ENCODE measurements around the gene FRMD3.

Gene FRMD3

DNA sequence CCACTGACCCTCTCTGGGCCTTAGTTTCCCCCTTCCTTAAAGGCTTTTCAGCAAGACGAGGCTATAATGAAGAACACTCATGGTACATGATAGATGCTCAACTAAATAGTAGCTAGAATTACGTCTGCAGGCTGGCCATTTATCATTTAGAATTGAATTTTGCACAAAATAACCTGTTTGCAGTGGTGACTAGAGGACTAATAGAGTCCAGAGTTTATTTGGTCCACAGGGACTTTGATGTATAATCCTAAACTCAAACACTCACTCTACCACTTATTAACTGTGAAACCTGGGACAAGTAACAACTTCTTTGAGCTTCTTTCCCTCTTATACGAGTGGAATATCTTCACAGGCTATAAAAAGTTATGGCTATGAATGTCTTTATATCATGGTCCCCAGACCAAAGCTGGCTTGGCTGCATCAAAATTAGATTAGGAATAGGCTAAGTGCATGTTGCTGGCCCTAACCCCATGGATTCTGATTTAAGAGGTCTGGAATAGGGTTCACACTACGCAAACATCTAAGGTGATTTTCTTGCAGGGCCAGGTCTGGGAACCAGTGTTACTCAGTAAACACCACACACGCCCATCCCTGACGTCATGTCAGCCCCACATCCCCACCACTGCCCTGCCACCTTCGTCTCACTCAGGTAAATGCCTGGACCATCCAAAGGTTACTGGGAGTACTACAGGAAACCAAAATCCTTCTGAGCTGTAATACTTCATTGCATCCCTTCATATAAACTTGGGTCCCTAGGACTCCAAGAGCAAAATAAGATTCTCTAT lies 150.6 kb downstream of the FRMD3 start:
- TF ChIP-seq GATA2 (IDR thresholded peaks at IDR 0.05; ENCODE audit: low read depth, low read length) (no peak), GATA3 (IDR thresholded peaks at IDR 0.05; ENCODE audit: low read depth, low read length) (no peak)

GRCh38 chr9:83385317-83385716 lies 152.9 kb downstream of the FRMD3 start:
- TF ChIP-seq GATA3 (IDR thresholded peaks at IDR 0.05; ENCODE audit: low read depth, low read length) (no peak), GATA2 (IDR thresholded peaks at IDR 0.05; ENCODE audit: low read depth, low read length) (no peak)

GRCh38 chr9:83384214-83384613 lies 154.0 kb downstream of the FRMD3 start:
- TF ChIP-seq GATA2 (IDR thresholded peaks at IDR 0.05; ENCODE audit: low read depth, low read length) (no peak), GATA3 (IDR thresholded peaks at IDR 0.05; ENCODE audit: low read depth, low read length) (no peak)

GRCh38 chr9:83383034-83383433 lies 155.2 kb downstream of the FRMD3 start:
- TF ChIP-seq GATA3 (IDR thresholded peaks at IDR 0.05; ENCODE audit: low read depth, low read length): no peak

- TF ChIP-seq GATA3 (IDR thresholded peaks at IDR 0.05; ENCODE audit: low read depth, low read length): no peak
- no peak for TF ChIP-seq GATA2 (IDR thresholded peaks at IDR 0.05; ENCODE audit: low read depth, low read length)
Measured at GRCh38 chr9:83382421-83382820, 155.8 kb downstream of the FRMD3 start.

GRCh38 chr9:83379045-83379444 lies 159.2 kb downstream of the FRMD3 start:
- TF ChIP-seq GATA3 (IDR thresholded peaks at IDR 0.05; ENCODE audit: low read depth, low read length): no peak
- TF ChIP-seq GATA2 (IDR thresholded peaks at IDR 0.05; ENCODE audit: low read depth, low read length): no peak

DNA sequence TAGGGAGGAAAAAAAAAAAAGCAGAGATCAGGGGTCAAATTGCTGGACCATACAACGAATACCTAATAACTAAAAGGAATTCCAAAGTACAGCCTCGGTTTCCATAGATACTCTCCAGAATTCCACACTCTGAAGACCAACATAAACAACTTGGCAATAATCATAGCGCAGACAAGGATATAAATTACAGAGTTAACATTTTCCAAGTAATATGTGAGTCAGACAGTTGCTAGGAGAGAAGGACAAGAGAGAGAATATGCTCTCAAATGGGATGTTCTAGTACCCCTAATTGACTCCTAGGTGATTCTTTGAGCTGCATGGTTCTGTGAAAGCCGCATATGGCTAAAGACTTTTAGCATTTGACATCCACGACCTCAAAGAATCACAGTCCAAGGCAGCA lies 165.2 kb downstream of the FRMD3 start:
- TF ChIP-seq GATA3 (IDR thresholded peaks at IDR 0.05; ENCODE audit: low read depth, low read length) (no peak), GATA2 (IDR thresholded peaks at IDR 0.05; ENCODE audit: low read depth, low read length) (no peak)

DNA sequence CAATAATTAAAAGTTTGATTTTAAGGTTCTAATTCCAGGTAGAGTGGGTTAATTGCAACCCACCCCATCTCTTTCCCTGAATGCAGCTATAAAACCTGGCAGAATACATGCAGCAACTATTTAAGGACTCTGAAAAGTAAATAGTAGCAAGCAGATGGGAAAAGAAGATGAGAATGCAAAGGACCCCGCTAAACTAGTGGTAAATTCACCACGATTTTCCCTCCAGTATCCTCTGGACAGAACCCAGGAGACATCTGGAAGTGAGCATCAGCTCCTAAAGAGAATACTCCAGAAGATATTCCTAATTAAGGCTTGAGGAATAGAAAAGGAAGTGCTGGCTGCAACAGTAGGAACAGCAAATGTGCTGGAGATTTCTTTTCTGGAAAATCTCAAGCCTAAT lies 170.9 kb downstream of the FRMD3 start:
- no peak for TF ChIP-seq GATA2 (IDR thresholded peaks at IDR 0.05; ENCODE audit: low read depth, low read length)
- TF ChIP-seq GATA3 (IDR thresholded peaks at IDR 0.05; ENCODE audit: low read depth, low read length): no peak

DNA sequence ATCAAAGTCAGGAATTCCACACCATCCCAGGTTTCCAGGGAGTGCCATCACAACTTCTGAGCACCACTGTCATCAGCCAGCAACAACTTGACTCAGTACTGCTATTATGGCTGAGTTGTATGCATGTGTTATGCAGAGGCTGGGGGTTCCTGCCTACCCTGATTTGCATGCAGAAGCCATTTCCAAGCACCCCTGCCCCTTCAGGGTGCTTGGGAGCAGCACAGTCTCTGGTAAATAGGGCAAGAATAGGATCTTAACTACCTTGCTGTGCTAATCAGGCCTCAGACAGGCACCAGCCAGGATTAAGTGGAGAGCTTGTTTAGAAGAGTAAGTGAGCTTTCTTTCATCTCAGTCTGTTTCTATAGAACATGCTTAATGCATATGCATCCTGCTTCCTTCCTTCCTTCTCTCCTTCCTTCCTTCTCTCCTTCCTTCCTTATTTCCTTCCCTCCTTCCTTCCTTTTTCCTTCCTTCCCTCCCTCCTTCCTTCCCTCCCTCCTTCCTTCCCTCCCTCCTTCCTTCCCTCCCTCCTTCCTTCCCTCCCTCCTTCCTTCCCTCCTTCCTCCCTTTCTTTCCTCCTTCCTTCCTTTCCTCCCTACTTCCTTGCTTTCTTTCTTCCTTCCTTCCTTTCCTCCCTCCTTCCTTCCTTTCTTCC lies 175.7 kb downstream of the FRMD3 start:
- no peak for TF ChIP-seq GATA3 (IDR thresholded peaks at IDR 0.05; ENCODE audit: low read depth, low read length)
- no peak for TF ChIP-seq GATA2 (IDR thresholded peaks at IDR 0.05; ENCODE audit: low read depth, low read length)

DNA sequence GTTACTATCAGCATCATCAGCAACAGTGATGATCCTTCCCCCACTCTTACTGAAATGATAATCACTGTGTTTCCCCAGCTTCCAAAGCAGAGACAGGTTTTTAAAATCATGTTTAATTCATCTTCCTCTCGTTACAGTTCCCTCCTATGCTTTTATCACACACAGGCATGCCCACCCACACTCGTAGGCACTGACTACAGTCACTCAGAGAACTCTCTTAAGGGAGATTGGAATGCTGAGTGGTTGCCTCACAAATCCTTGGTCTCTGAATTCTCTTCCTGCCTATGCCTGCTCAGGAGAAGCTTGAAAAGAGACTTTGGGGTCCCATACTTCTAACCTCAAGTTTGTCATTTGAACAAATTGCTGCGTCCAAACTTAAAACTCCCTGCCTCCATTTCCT lies 179.2 kb downstream of the FRMD3 start:
- no peak for TF ChIP-seq GATA3 (IDR thresholded peaks at IDR 0.05; ENCODE audit: low read depth, low read length)

GRCh38 chr9:83355729-83356151 lies 182.5 kb downstream of the FRMD3 start:
- TF ChIP-seq GATA2 (IDR thresholded peaks at IDR 0.05; ENCODE audit: low read depth, low read length) (peak; percentile 54; the same call in 1 of the 2 replicates), GATA3 (IDR thresholded peaks at IDR 0.05; ENCODE audit: low read depth, low read length) (no peak)

DNA sequence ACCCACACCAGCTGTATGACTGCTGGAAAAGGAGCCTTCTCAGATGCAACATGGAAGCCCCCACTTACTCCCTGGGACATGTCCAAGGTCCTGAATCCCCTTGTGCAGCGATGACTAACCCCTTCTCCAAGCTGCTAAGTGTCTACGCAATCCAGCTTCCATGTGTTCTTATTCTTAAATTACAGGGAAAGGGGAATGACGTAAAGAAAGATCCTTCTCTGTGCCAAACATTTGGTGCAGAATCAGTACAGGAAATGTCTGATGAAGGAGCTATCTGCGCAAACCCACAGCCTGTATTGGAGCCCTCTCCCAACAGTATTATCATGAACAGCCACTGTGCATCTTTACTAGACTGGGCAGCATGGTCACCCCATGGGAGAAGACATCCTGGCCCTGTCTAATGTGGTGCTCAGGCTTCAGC lies 183.2 kb downstream of the FRMD3 start:
- TF ChIP-seq GATA2 (IDR thresholded peaks at IDR 0.05; ENCODE audit: low read depth, low read length): no peak
- no peak for TF ChIP-seq GATA3 (IDR thresholded peaks at IDR 0.05; ENCODE audit: low read depth, low read length)

DNA sequence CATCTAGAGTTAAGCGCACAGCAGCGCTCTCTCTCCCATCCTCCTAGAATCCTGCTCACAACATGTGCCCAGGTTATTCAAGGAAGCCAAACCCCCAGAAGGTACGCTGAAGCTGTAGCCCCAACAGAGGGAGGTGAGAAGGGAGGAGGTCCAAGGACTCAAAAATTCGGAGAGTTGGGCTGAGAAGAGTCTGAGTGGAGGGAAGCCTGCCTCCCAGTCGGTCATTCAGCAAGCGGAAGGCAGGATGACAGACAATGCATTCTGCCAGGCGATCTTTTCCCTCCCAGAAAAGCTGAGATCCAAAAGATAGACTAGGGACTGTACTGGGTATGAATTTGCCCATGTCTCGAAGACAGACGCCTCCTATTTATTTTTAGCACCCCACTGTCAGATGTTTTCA lies 189.2 kb downstream of the FRMD3 start:
- TF ChIP-seq GATA3 (IDR thresholded peaks at IDR 0.05; ENCODE audit: low read depth, low read length): no peak
- TF ChIP-seq GATA2 (IDR thresholded peaks at IDR 0.05; ENCODE audit: low read depth, low read length): peak; percentile 24; the same call in 1 of the 2 replicates

DNA sequence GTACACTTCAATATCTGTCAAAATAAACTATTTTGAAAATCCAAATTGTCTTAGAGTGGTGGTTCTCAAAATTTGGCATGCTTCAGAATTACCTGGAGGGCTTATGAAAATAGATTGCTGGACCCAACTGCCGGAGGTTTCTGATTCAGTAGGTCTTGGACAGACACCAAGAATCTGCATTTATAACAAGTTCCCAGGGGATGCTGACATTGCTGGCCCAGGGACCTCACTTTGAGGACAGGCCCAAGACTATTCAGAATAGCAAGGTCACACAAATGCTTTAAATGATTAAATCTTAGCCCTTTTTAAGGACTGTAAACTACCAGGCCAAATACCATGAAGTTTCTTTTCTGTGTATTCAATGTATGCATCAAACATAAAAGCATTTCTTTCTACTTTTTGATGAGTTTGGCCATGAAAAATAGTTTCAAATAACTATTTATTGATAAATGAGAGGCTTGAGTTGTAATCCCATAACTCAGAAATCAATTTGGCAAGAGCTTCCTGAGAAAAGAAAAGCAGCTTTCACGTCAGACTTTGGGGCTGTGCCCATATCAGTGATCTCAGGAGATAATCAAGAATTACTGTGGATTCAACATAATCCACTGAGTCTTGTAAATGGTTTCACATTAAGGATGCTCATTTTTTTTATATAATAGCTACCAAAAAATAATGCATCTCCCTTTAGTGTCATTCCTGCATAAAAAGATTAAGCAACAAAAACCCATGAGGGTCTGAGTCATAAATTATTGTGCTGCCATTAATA lies 191.4 kb downstream of the FRMD3 start:
- no peak for TF ChIP-seq GATA3 (IDR thresholded peaks at IDR 0.05; ENCODE audit: low read depth, low read length)
- TF ChIP-seq GATA2 (IDR thresholded peaks at IDR 0.05; ENCODE audit: low read depth, low read length): no peak; the same call in 1 of the 2 replicates
